Activated T-cell treated with anti-CD3 and anti-CD28 coated beads, Interleukin-2, amount 50 U/mL, for 4 hours (primary cell): ENCODE results near the gene CKAP5. TPM values are rescaled to one million over a fixed set of nuclear protein-coding genes. Genes with fewer than 3 reads are reported as not detected.

Experiments used
- ATAC-seq, 2 donors: fragments of 200-7000 bp; cut with Tn5 transposase; one replicate each; pipeline ENCODE4 v1.10.0; 2021
- DNase-seq: peaks from one replicate; pipeline ENCODE4 v3.0.0-alpha.2; 2020
- H3K27me3 Mint-ChIP-seq: one replicate; pipeline ENCODE4 v1.8.0; 2021; ENCODE audit warnings: low read depth, mixed read lengths
- H3K36me3 Mint-ChIP-seq: one replicate; pipeline ENCODE4 v1.8.0; 2022; ENCODE audit warnings: mixed read lengths; ENCODE audit not compliant: insufficient read depth
- H3K4me1 Mint-ChIP-seq: one replicate; pipeline ENCODE4 v1.8.0; 2021; ENCODE audit warnings: low read depth, mixed read lengths
- H3K4me3 Mint-ChIP-seq: one replicate; pipeline ENCODE4 v1.8.0; 2021; ENCODE audit warnings: mild to moderate bottlenecking, moderate library complexity, mixed read lengths
- H3K9me3 Mint-ChIP-seq: one replicate; pipeline ENCODE4 v1.8.0; 2021; ENCODE audit warnings: mixed read lengths
- total RNA-seq, 3 donors: library from RNA; stranded (reverse); gene quantifications; one replicate each; pipeline ENCODE4 v1.2.1, GENCODE V29; 2021

Gene CKAP5
- total RNA-seq, 3 donors from 2014 or later = 62.9 to 71.8 (median 65.5) TPM

- H3K27me3 Mint-ChIP-seq = no peaks in the 10 kb centered on the region
- H3K9me3 Mint-ChIP-seq = no peaks in the 10 kb centered on the region
- DNase-seq (no peak), ATAC-seq (no peak)
- no peaks in the 10 kb centered on the region for H3K4me1 Mint-ChIP-seq
- peaks cover 7% of the 10 kb centered on the region for H3K36me3 Mint-ChIP-seq
- H3K4me3 Mint-ChIP-seq = no peak overlapping the region
Observed at GRCh38 chr11:46736615-46737014, 109.5 kb downstream of the CKAP5 start.

- Mint-ChIP-seq H3K9me3 (no peaks in the 10 kb centered on the region), H3K36me3 (peaks cover 5% of the 10 kb centered on the region), H3K27me3 (no peaks in the 10 kb centered on the region), H3K4me3 (no peak overlapping the region), H3K4me1 (no peaks in the 10 kb centered on the region)
- DNase-seq = no peak
- ATAC-seq = no peak
Observed at GRCh38 chr11:46736146-46736545, 109.9 kb downstream of the CKAP5 start.

- ATAC-seq (no peak), DNase-seq (no peak)
- H3K4me3 Mint-ChIP-seq = no peak overlapping the region
- no peaks in the 10 kb centered on the region for H3K27me3 Mint-ChIP-seq
- H3K36me3 Mint-ChIP-seq = no peaks in the 10 kb centered on the region
- H3K4me1 Mint-ChIP-seq = no peaks in the 10 kb centered on the region
- no peaks in the 10 kb centered on the region for H3K9me3 Mint-ChIP-seq
Observed at GRCh38 chr11:46733234-46733633, 112.8 kb downstream of the CKAP5 start.

GRCh38 chr11:46731545-46731944 lies 114.5 kb downstream of the CKAP5 start:
- Mint-ChIP-seq H3K36me3 (no peaks in the 10 kb centered on the region), H3K4me3 (no peak overlapping the region), H3K9me3 (no peaks in the 10 kb centered on the region), H3K4me1 (no peaks in the 10 kb centered on the region), H3K27me3 (no peaks in the 10 kb centered on the region)
- ATAC-seq = no peak
- DNase-seq = no peak

GRCh38 chr11:46729110-46730027 lies 116.7 kb downstream of the CKAP5 start:
- DNase-seq (no peak), ATAC-seq (no peak)
- H3K36me3 Mint-ChIP-seq = no peaks in the 10 kb centered on the region
- no peaks in the 10 kb centered on the region for H3K9me3 Mint-ChIP-seq
- no peaks in the 10 kb centered on the region for H3K4me1 Mint-ChIP-seq
- H3K4me3 Mint-ChIP-seq = no peak overlapping the region
- no peaks in the 10 kb centered on the region for H3K27me3 Mint-ChIP-seq

GRCh38 chr11:46728659-46729040 lies 117.4 kb downstream of the CKAP5 start:
- Mint-ChIP-seq H3K9me3 (no peaks in the 10 kb centered on the region), H3K36me3 (no peaks in the 10 kb centered on the region), H3K27me3 (no peaks in the 10 kb centered on the region), H3K4me3 (no peak overlapping the region), H3K4me1 (no peaks in the 10 kb centered on the region)
- DNase-seq (no peak), ATAC-seq (no peak)

GRCh38 chr11:46727952-46728658 lies 118.0 kb downstream of the CKAP5 start:
- Mint-ChIP-seq H3K4me1 (no peaks in the 10 kb centered on the region), H3K36me3 (no peaks in the 10 kb centered on the region), H3K4me3 (no peak overlapping the region), H3K9me3 (no peaks in the 10 kb centered on the region), H3K27me3 (no peaks in the 10 kb centered on the region)
- DNase-seq (no peak), ATAC-seq (no peak)

GRCh38 chr11:46726206-46726862 lies 119.7 kb downstream of the CKAP5 start:
- no peaks in the 10 kb centered on the region for H3K9me3 Mint-ChIP-seq
- H3K27me3 Mint-ChIP-seq = no peaks in the 10 kb centered on the region
- ATAC-seq (no peak), DNase-seq (no peak)
- no peak overlapping the region for H3K4me3 Mint-ChIP-seq
- no peaks in the 10 kb centered on the region for H3K4me1 Mint-ChIP-seq
- no peaks in the 10 kb centered on the region for H3K36me3 Mint-ChIP-seq

GRCh38 chr11:46725338-46726205 lies 120.5 kb downstream of the CKAP5 start:
- no peaks in the 10 kb centered on the region for H3K9me3 Mint-ChIP-seq
- no peaks in the 10 kb centered on the region for H3K27me3 Mint-ChIP-seq
- DNase-seq (no peak), ATAC-seq (no peak)
- H3K4me1 Mint-ChIP-seq = no peaks in the 10 kb centered on the region
- H3K36me3 Mint-ChIP-seq = no peaks in the 10 kb centered on the region
- H3K4me3 Mint-ChIP-seq = no peak overlapping the region

GRCh38 chr11:46724088-46724487 lies 122.0 kb downstream of the CKAP5 start:
- Mint-ChIP-seq H3K9me3 (no peaks in the 10 kb centered on the region), H3K27me3 (no peaks in the 10 kb centered on the region), H3K36me3 (no peaks in the 10 kb centered on the region), H3K4me3 (no peak overlapping the region), H3K4me1 (no peaks in the 10 kb centered on the region)
- DNase-seq = no peak
- ATAC-seq = no peak

- no peaks in the 10 kb centered on the region for H3K27me3 Mint-ChIP-seq
- ATAC-seq (no peak), DNase-seq (no peak)
- no peak overlapping the region for H3K4me3 Mint-ChIP-seq
- H3K4me1 Mint-ChIP-seq = peaks cover 4% of the 10 kb centered on the region
- no peaks in the 10 kb centered on the region for H3K9me3 Mint-ChIP-seq
- H3K36me3 Mint-ChIP-seq = no peaks in the 10 kb centered on the region
Observed at GRCh38 chr11:46723359-46723680, 122.8 kb downstream of the CKAP5 start.

- Mint-ChIP-seq H3K4me3 (no peak overlapping the region), H3K27me3 (no peaks in the 10 kb centered on the region), H3K4me1 (peaks cover 7% of the 10 kb centered on the region), H3K36me3 (no peaks in the 10 kb centered on the region), H3K9me3 (no peaks in the 10 kb centered on the region)
- ATAC-seq (no peak), DNase-seq (no peak)
Observed at GRCh38 chr11:46722566-46723358, 123.3 kb downstream of the CKAP5 start.

- no peak for DNase-seq
- H3K27me3 Mint-ChIP-seq = no peaks in the 10 kb centered on the region
- no peaks in the 10 kb centered on the region for H3K9me3 Mint-ChIP-seq
- H3K36me3 Mint-ChIP-seq = no peaks in the 10 kb centered on the region
- H3K4me3 Mint-ChIP-seq = no peak overlapping the region
- H3K4me1 Mint-ChIP-seq = peaks cover 7% of the 10 kb centered on the region
- no peak for ATAC-seq
Observed at GRCh38 chr11:46721286-46721685, 124.8 kb downstream of the CKAP5 start.
